Activated CD4-positive, alpha-beta memory T cell treated with anti-CD3 and anti-CD28 coated beads, Interleukin-2, amount 10 ng/mL, durations not matched to agents 7 days and 5 days (primary cell): ENCODE results near the gene ABCC1. TPM values are rescaled to one million over a fixed set of nuclear protein-coding genes. Genes with fewer than 3 reads are reported as not detected.
"Not testable (repeated sequence)": the region's sequence is repeated elsewhere in the genome, so short reads cannot be mapped to it uniquely, and the experiment has no call there.

Experiments used
- CTCF ChIA-PET: fragments of 350-600 bp; sonication (Branson Sonifier 250); formaldehyde crosslinking; loops from one replicate; lab custom pipeline; 2021; ENCODE audit warnings: antibody characterized with exemption, inconsistent platforms; lab: Charles Lee
- POLR2A ChIA-PET: fragments of 350-600 bp; sonication (Branson Sonifier 250); formaldehyde crosslinking; loops from one replicate; lab custom pipeline; 2021; ENCODE audit warnings: antibody characterized with exemption; lab: Charles Lee
- DNase-seq: peaks from one replicate; pipeline ENCODE4 v3.0.0-alpha.2; 2020
- H3K27ac Mint-ChIP-seq: one replicate; pipeline ENCODE4 v1.8.0; 2021; ENCODE audit warnings: mild to moderate bottlenecking, mixed read lengths
- H3K27me3 Mint-ChIP-seq: one replicate; pipeline ENCODE4 v1.8.0; 2021; ENCODE audit warnings: mixed read lengths
- H3K36me3 Mint-ChIP-seq: one replicate; pipeline ENCODE4 v1.8.0; 2021; ENCODE audit warnings: low read depth, mixed read lengths
- H3K4me1 Mint-ChIP-seq: one replicate; pipeline ENCODE4 v1.8.0; 2021; ENCODE audit warnings: mixed read lengths
- H3K4me3 Mint-ChIP-seq: one replicate; pipeline ENCODE4 v1.8.0; 2021; ENCODE audit warnings: mild to moderate bottlenecking, mixed read lengths
- H3K9me3 Mint-ChIP-seq: one replicate; pipeline ENCODE4 v1.8.0; 2021; ENCODE audit warnings: mixed read lengths
- total RNA-seq, 2 experiments: library from RNA; stranded (reverse); gene quantifications; one replicate each; pipeline ENCODE4 v1.2.3, GENCODE V29; 2021

The ABCC1 gene
- total RNA-seq, 2 experiments from 2014 or later = 41.4 to 44.2 TPM

- ChIA-PET POLR2A (no interaction called here), CTCF (no interaction called here)
- H3K27me3 Mint-ChIP-seq = no peaks in the 10 kb centered on the region
- H3K27ac Mint-ChIP-seq = no peak overlapping the region
- H3K36me3 Mint-ChIP-seq = peaks cover 40% of the 10 kb centered on the region
- no peak for DNase-seq
- H3K4me3 Mint-ChIP-seq = no peak overlapping the region
- H3K9me3 Mint-ChIP-seq = no peaks in the 10 kb centered on the region
- H3K4me1 Mint-ChIP-seq = peaks cover 1% of the 10 kb centered on the region
Measured at GRCh38 chr16:16143931-16144330, 194.5 kb downstream of the ABCC1 start.

- peaks cover 38% of the 10 kb centered on the region for H3K36me3 Mint-ChIP-seq
- peaks cover 1% of the 10 kb centered on the region for H3K4me1 Mint-ChIP-seq
- H3K27ac Mint-ChIP-seq = no peak overlapping the region
- ChIA-PET CTCF (no interaction called here), POLR2A (no interaction called here)
- no peaks in the 10 kb centered on the region for H3K9me3 Mint-ChIP-seq
- DNase-seq = no peak
- no peak overlapping the region for H3K4me3 Mint-ChIP-seq
- H3K27me3 Mint-ChIP-seq = no peaks in the 10 kb centered on the region
Measured at GRCh38 chr16:16144416-16144815, 195.0 kb downstream of the ABCC1 start.

GRCh38 chr16:16145286-16145685 lies 195.9 kb downstream of the ABCC1 start:
- peaks cover 1% of the 10 kb centered on the region for H3K4me1 Mint-ChIP-seq
- DNase-seq = no peak
- POLR2A ChIA-PET = no interaction called here
- H3K27ac Mint-ChIP-seq = no peak overlapping the region
- no peaks in the 10 kb centered on the region for H3K27me3 Mint-ChIP-seq
- H3K4me3 Mint-ChIP-seq = no peak overlapping the region
- H3K36me3 Mint-ChIP-seq = peaks cover 31% of the 10 kb centered on the region
- CTCF ChIA-PET = no interaction called here
- H3K9me3 Mint-ChIP-seq = no peaks in the 10 kb centered on the region

- CTCF ChIA-PET = interaction anchor here (0.6 kb wide), 1 partner anchor 19 kb away, joined by 5 read pairs; no protein-coding TSS in a partner anchor
- no peak for DNase-seq
- Mint-ChIP-seq H3K27me3 (no peaks in the 10 kb centered on the region), H3K27ac (no peak overlapping the region), H3K4me1 (no peaks in the 10 kb centered on the region), H3K36me3 (peaks cover 19% of the 10 kb centered on the region), H3K4me3 (no peak overlapping the region), H3K9me3 (no peaks in the 10 kb centered on the region)
- POLR2A ChIA-PET = no interaction called here
Measured at GRCh38 chr16:16146380-16147315, 197.2 kb downstream of the ABCC1 start.

GRCh38 chr16:16147316-16147999 lies 198.0 kb downstream of the ABCC1 start:
- Mint-ChIP-seq H3K4me1 (no peaks in the 10 kb centered on the region), H3K27ac (no peak overlapping the region), H3K27me3 (no peaks in the 10 kb centered on the region), H3K36me3 (peaks cover 16% of the 10 kb centered on the region), H3K9me3 (no peaks in the 10 kb centered on the region), H3K4me3 (no peak overlapping the region)
- ChIA-PET CTCF (interaction anchor here (0.6 kb wide), 1 partner anchor 19 kb away, joined by 5 read pairs; no protein-coding TSS in a partner anchor), POLR2A (interaction anchor here (1.2 kb wide), 1 partner anchor 38 kb away, joined by 3 read pairs; no protein-coding TSS in a partner anchor)
- no peak for DNase-seq

- peaks cover 11% of the 10 kb centered on the region for H3K36me3 Mint-ChIP-seq
- H3K9me3 Mint-ChIP-seq, CTCF ChIA-PET, H3K27me3 Mint-ChIP-seq, H3K4me1 Mint-ChIP-seq, H3K4me3 Mint-ChIP-seq, DNase-seq, H3K27ac Mint-ChIP-seq: not testable (repeated sequence)
- POLR2A ChIA-PET = interaction anchor here (1.2 kb wide), 1 partner anchor 38 kb away, joined by 3 read pairs; no protein-coding TSS in a partner anchor
Measured at GRCh38 chr16:16148000-16148599, 198.7 kb downstream of the ABCC1 start.

- no peak overlapping the region for H3K27ac Mint-ChIP-seq
- no peak overlapping the region for H3K4me3 Mint-ChIP-seq
- no peaks in the 10 kb centered on the region for H3K9me3 Mint-ChIP-seq
- peaks cover 2% of the 10 kb centered on the region for H3K27me3 Mint-ChIP-seq
- CTCF ChIA-PET = interaction anchor here (0.7 kb wide), 1 partner anchor 33 kb away, joined by 5 read pairs; no protein-coding TSS in a partner anchor
- DNase-seq = no peak
- peaks cover 9% of the 10 kb centered on the region for H3K36me3 Mint-ChIP-seq
- no peaks in the 10 kb centered on the region for H3K4me1 Mint-ChIP-seq
- POLR2A ChIA-PET = interaction anchor here (1.2 kb wide), 1 partner anchor 37 kb away, joined by 3 read pairs; no protein-coding TSS in a partner anchor
Measured at GRCh38 chr16:16148755-16149154, 199.3 kb downstream of the ABCC1 start.

GRCh38 chr16:16149710-16150116 lies 200.3 kb downstream of the ABCC1 start:
- ChIA-PET CTCF (no interaction called here), POLR2A (no interaction called here)
- Mint-ChIP-seq H3K36me3 (peaks cover 4% of the 10 kb centered on the region), H3K4me1 (no peaks in the 10 kb centered on the region), H3K9me3 (no peaks in the 10 kb centered on the region), H3K4me3 (no peak overlapping the region), H3K27ac (no peak overlapping the region), H3K27me3 (peaks cover 2% of the 10 kb centered on the region)
- no peak for DNase-seq

- Mint-ChIP-seq H3K36me3 (peaks cover 4% of the 10 kb centered on the region), H3K4me3 (no peak overlapping the region), H3K4me1 (no peaks in the 10 kb centered on the region), H3K27ac (no peak overlapping the region), H3K27me3 (peaks cover 2% of the 10 kb centered on the region), H3K9me3 (no peaks in the 10 kb centered on the region)
- POLR2A ChIA-PET = no interaction called here
- no peak for DNase-seq
- CTCF ChIA-PET = no interaction called here
Measured at GRCh38 chr16:16150117-16150877, 200.9 kb downstream of the ABCC1 start.

- H3K4me1 Mint-ChIP-seq = no peaks in the 10 kb centered on the region
- no peaks in the 10 kb centered on the region for H3K9me3 Mint-ChIP-seq
- H3K27ac Mint-ChIP-seq = no peak overlapping the region
- H3K36me3 Mint-ChIP-seq = no peaks in the 10 kb centered on the region
- H3K27me3 Mint-ChIP-seq = peaks cover 2% of the 10 kb centered on the region
- DNase-seq = no peak
- ChIA-PET CTCF (no interaction called here), POLR2A (no interaction called here)
- no peak overlapping the region for H3K4me3 Mint-ChIP-seq
Measured at GRCh38 chr16:16150878-16151152, 201.4 kb downstream of the ABCC1 start.

- H3K4me3 Mint-ChIP-seq = no peak overlapping the region
- H3K36me3 Mint-ChIP-seq = no peaks in the 10 kb centered on the region
- H3K27me3 Mint-ChIP-seq = peaks cover 2% of the 10 kb centered on the region
- no peaks in the 10 kb centered on the region for H3K9me3 Mint-ChIP-seq
- DNase-seq = no peak
- no peaks in the 10 kb centered on the region for H3K4me1 Mint-ChIP-seq
- CTCF ChIA-PET = no interaction called here
- H3K27ac Mint-ChIP-seq = no peak overlapping the region
- POLR2A ChIA-PET = no interaction called here
Measured at GRCh38 chr16:16151315-16151714, 201.9 kb downstream of the ABCC1 start.

- H3K27ac Mint-ChIP-seq, H3K4me3 Mint-ChIP-seq, H3K4me1 Mint-ChIP-seq, H3K36me3 Mint-ChIP-seq, DNase-seq, POLR2A ChIA-PET, H3K9me3 Mint-ChIP-seq, H3K27me3 Mint-ChIP-seq, CTCF ChIA-PET: not testable (repeated sequence)
Measured at GRCh38 chr16:16153000-16153399, 203.6 kb downstream of the ABCC1 start.
